ENCODE measurements around the gene VPS26C. TPM values are rescaled to one million over a fixed set of nuclear protein-coding genes. Genes with fewer than 3 reads are reported as not detected.

The VPS26C gene
- total and polyA plus RNA-seq, 2 of the 13 experiments (the other 11 are each of a cell fraction or from before 2014, with no cell fraction given), result 30.3 to 39.7 TPM

- no peaks in the 10 kb centered on the region for H3K9me3 ChIP-seq (ENCODE audit: low read length)
- BruUV-seq (replicated peaks), result no TSS peak
- WGBS (ENCODE audit: low lambda C conversion rate), result 36% methylated on average over 6 of the region's 7 CpGs
- FAIRE-seq, result no peak
- H3K4me2 ChIP-seq (ENCODE audit: low read depth, low read length), result no peak overlapping the region
- H3K4me1 ChIP-seq (ENCODE audit: insufficient read depth, low read length), result peaks cover 8% of the 10 kb centered on the region; the same call in 1 of the 2 replicates
- ChIA-PET CTCF (ENCODE audit: low intra/inter-chr PET ratio, low total read pairs) (no interaction called here), POLR2A (no interaction called here)
- intact Hi-C loops (cut with micrococcal nuclease; ENCODE audit: unreplicated experiment), result no loop called here
- H3K79me2 ChIP-seq (ENCODE audit: insufficient read depth, low read length), result no peaks in the 10 kb centered on the region
- no peak overlapping the region for H2AFZ ChIP-seq (ENCODE audit: low read length)
- H3K4me3 ChIP-seq (replicated peaks in 1 of 3; ENCODE audit: insufficient read depth in 1 of 3, low read depth in 2 of 3, low read length in 3 of 3), result no peak overlapping the region
- peaks cover 0 to 5% of the 10 kb centered on the region in 2 experiments; a peak in 1 of 5 replicates for H3K27me3 ChIP-seq (ENCODE audit: control insufficient read depth in 1 of 2, insufficient read depth in 2 of 2, low read length in 2 of 2)
- in situ Hi-C loops (cut with HindIII; ENCODE audit: extremely low pct_ligation_motif_present, low pct_unique_long_range_greater_than_20kb), result no loop called here
- H4K20me1 ChIP-seq (ENCODE audit: insufficient read depth, low read length), result no peaks in the 10 kb centered on the region
- H3K9ac ChIP-seq (ENCODE audit: insufficient read depth, low read depth, low read length), result no peak overlapping the region
- H3K27ac ChIP-seq (ENCODE audit: extremely low read length, insufficient read depth, low read length), result no peak overlapping the region
- no peak for ATAC-seq
- no peaks in the 10 kb centered on the region for H3K36me3 ChIP-seq (replicated peaks in 1 of 2; ENCODE audit: control insufficient read depth in 1 of 2, insufficient read depth in 2 of 2, low read length in 2 of 2)
- DNase-seq (ENCODE audit: low spot score), result no peak
- TF ChIP-seq ZFP91 (CRISPR knock-in tag; IDR thresholded peaks at IDR 0.05; ENCODE audit: borderline replicate concordance) (no peak), ZHX2 (IDR thresholded peaks at IDR 0.05; ENCODE audit: low read depth) (no peak), ZHX2 (CRISPR knock-in tag; IDR thresholded peaks at IDR 0.05; ENCODE audit: borderline replicate concordance) (no peak), HOXA9 (CRISPR knock-in tag; IDR thresholded peaks at IDR 0.05; ENCODE audit: borderline replicate concordance) (no peak), EED (CRISPR knock-in tag; IDR thresholded peaks at IDR 0.05) (no peak), MNT (IDR thresholded peaks at IDR 0.05) (no peak), TMF1 (CRISPR knock-in tag; IDR thresholded peaks at IDR 0.05; ENCODE audit: low read depth) (no peak), ZNF138 (CRISPR knock-in tag; IDR thresholded peaks at IDR 0.05; ENCODE audit: low read depth) (no peak), POGK (CRISPR knock-in tag; conservative IDR thresholded peaks at IDR 0.05) (no peak)
- TF ChIP-seq, protein P1, sequence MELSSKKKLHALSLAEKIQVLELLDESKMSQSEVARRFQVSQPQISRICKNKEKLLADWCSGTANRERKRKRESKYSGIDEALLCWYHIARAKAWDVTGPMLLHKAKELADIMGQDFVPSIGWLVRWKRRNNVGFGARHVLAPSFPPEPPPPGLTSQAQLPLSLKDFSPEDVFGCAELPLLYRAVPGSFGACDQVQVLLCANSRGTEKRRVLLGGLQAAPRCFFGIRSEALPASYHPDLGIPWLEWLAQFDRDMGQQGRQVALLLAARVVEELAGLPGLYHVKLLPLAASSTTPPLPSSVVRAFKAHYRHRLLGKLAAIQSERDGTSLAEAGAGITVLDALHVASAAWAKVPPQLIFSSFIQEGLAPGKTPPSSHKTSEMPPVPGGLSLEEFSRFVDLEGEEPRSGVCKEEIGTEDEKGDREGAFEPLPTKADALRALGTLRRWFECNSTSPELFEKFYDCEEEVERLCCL (CRISPR knock-in tag; IDR thresholded peaks at IDR 0.05; ENCODE audit: borderline replicate concordance), result no peak
These were observed 11.1 kb upstream of the VPS26C start for GRCh38 chr21:37278199-37278598.

Measured in HepG2 (cell line).